NCI-H1436 (cell line): ENCODE data around the gene POLD2.

ENCODE experiments used
- DNase-seq: peaks from one replicate; lab custom pipeline; 2025; lab: John Stamatoyannopoulos, UW

Gene POLD2

DNA sequence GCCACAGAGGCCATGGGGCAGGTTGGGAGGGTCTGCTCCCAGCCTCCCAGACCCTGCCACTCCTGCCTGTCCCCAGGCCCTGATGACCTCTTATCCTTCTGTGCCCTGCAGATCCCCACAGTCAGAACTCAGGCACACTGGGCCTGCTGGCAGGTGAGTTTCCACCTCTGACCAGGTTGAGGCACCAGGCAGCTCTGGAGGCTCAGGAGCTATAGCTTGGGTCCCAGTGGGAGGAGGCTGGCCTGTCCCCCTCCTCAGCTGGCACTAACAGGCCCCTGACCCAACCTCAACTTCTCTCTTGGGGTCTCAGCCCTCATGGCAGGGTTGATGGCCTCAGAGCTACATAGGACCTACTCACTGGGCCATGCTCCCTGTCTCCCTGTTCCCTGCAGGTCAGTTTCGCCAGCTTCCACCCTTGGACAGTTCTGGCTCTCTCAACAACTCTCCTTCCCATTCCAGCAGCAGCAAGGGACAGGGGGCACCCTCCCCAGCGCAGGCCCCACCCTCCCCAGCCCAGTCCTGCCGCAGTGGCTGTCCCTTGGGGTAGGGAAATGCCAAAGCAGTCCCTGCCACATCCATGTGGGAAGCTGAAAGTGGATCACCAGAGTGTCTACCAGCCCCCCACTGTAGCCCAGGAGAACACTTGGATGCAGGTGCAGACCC lies 21.9 kb downstream of the POLD2 start:
- no peak for DNase-seq

DNA sequence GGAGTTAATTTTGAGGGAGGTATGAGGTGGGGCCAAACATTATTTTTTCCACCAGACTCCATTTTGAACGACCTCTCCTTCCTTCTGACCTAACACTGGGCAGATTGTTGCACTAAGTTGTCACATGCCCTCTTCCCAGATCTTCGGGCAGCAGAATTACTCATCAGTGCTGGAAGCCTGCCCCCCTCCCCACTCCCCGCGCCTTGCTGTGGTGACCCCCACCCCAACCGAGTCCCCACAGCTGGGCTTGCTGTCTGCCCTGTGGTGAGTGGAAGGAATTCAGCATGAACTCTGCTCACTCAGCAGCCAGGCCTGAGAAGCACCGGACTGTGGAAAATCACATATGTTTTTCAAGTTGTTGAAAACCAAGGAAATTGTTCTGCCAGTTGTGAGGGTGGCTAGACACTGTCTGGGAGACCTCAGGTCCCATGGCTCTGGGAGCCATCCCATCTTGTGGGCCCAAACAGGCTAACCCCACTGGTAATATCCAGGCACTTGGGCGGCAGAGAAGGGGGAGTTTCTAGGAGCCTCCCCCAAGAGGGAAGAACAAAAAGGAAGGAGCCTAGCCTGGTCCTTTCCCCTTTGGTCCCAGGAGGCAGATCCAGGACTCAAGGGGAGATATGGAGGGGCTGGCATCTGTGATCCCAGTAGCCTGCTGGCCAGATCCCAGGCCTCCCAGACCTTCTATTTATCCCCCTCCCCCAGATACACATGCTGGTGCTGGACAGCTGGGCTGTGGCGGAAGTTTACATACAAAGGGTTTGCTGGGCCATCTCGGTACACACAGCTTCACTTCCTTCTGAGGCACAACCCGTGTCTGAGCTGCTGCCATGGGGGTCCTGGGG lies 22.7 kb downstream of the POLD2 start:
- DNase-seq: no peak

DNA sequence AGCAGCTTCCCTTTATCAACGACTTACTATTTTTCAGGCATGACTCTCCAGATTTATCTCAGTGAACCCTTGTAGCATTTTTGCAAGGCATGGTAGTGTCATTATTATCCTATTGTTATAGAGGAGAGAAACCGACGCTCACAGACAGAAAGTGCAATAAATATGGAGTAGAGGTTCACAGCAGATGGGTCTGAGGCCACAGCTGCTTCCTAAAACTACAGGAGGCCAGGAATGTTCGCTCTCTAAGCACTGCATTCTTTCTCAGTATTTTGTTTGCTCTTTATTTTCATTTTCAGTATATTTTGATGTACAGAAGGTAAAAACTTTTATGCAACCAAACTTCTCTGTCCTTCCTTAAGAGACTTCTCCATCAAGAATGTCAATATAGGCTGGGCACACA lies 23.7 kb downstream of the POLD2 start:
- no peak for DNase-seq

- DNase-seq: no peak
These were observed 25.0 kb downstream of the POLD2 start for GRCh38 chr7:44098092-44099068.

DNA sequence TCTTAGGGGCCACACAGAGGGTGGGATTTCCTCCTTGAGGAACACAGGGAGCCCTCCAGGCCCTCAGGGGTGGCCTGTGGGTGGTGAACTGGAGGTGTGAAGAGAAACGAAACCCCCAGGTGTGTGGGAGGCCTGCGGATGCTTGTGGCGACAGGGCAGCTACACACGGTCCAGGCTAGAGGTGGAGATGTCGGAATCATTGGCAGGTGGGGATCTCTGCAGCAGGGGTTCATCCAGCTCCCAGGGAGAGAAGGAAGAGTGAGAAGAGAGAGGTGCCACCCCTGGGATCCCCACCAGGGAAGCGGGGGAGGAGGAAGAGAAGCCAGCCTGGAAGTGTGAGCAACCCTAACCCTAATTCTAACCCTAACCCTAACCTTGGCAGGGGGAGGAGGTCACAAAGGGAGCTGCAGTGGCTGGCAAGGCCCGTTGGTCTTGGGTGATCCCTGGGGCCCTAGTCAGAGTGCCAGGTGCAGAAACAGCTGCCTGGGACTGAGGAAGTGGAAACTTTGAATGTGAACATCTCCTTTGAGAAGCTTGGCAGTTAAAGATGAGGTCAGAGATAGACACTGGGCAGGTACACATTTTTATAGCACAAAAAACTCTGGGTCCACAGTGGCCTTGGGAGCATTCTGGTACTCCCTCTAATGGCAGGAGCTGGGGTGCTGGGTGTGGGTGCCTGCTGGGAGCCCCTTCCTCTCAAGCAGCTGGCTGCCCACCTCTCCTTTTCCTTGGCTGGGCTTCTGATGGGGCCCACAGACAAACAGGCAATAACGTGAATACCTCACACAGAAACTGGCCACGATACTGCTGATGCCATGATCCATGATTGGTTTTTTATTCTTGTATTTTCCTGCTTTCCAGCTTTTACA lies 26.1 kb downstream of the POLD2 start:
- no peak for DNase-seq

DNA sequence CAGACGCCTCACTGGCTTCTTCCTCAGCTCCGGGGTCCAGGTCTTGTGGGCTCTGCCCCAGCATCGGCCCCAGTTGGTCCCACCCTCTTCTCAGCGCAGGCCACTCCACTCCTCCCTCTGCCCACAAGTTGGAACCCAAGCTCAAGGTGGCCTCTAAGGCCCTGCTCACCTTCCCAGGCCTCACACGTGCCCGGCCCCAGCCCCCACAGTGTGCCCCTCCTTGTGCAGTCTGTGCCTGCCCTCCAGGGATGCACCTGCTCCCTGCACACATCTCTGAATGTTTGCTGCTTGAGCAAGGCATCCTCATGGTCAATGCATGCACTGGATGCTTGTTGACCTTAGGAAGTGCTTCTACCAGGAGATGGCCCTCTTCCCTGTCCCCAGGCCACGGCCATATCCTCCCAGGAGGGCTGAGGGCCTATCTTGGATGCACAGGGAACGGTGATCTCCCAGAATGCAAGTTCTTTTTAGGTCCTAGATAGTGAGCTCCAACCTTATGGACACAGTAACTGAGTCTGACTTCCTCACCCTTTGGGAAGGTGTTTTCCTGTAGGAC lies 26.9 kb downstream of the POLD2 start:
- DNase-seq: no peak

DNA sequence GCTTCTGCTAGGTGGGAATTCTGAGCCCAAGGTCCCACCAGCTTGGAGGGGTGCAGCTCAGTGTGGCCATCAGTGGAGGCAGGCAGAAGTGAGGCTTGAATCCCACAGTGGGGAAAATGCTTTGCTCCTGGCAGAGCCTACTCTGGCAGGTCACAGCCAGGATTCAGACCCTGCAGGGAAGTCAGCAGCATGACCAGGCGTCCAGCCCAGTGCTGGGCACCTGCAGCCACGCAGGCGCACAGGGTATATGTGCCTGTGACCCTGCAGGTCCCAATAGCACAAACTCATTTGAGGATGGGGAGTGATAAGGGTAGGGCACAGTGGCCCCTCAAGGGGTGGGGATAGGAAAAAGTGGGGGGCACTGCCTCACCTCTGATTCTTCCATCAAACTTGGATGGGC lies 27.6 kb downstream of the POLD2 start:
- DNase-seq: no peak

- no peak for DNase-seq
These were observed 28.3 kb downstream of the POLD2 start for GRCh38 chr7:44094883-44095592.

DNA sequence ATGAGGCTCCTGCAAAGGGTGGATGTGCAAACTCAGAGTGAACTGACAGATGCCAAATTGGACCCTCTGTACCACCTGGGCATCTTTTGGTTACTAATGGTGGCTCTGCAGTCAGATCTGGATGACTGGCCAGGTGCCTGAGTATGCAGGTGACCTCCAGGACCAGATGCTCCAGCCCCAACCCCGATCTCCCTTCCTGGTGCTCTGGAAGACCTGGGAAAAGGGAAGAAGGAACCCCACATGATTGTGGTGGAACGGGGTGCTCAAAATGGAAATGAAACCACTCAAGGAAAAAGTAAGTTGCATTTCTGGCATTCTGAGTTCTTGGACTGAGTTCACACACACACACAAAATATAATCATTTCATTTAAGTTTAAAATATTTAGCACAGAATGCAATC lies 29.0 kb downstream of the POLD2 start:
- DNase-seq: no peak

- DNase-seq: no peak
These were observed 30.2 kb downstream of the POLD2 start for GRCh38 chr7:44093102-44093641.

GRCh38 chr7:44087911-44088838 lies 35.2 kb downstream of the POLD2 start:
- DNase-seq: no peak

- DNase-seq: no peak
These were observed 36.7 kb downstream of the POLD2 start for GRCh38 chr7:44086627-44087026.

- DNase-seq: no peak
These were observed 37.8 kb downstream of the POLD2 start for GRCh38 chr7:44085546-44085945.

- no peak for DNase-seq
These were observed 38.6 kb downstream of the POLD2 start for GRCh38 chr7:44084701-44085100.

DNA sequence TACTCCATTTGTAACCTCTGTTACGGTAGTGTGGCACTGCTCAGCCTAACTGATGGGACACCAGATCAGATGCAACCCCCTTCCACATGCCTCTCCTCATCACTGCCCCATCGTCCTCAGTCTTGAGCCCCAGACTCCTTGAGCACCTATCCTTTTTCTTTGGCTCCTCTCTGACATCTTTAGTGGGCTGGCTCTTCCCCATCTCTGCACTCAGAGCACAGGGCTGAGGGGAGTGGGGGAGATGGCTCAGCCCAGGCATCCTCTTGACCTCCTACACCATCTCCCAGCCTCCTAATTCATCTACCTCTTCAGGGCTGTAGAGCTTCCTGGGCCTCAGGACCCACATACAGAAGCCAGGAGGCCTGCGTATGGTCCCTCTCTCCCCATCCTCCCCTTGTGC lies 39.6 kb downstream of the POLD2 start:
- no peak for DNase-seq

DNA sequence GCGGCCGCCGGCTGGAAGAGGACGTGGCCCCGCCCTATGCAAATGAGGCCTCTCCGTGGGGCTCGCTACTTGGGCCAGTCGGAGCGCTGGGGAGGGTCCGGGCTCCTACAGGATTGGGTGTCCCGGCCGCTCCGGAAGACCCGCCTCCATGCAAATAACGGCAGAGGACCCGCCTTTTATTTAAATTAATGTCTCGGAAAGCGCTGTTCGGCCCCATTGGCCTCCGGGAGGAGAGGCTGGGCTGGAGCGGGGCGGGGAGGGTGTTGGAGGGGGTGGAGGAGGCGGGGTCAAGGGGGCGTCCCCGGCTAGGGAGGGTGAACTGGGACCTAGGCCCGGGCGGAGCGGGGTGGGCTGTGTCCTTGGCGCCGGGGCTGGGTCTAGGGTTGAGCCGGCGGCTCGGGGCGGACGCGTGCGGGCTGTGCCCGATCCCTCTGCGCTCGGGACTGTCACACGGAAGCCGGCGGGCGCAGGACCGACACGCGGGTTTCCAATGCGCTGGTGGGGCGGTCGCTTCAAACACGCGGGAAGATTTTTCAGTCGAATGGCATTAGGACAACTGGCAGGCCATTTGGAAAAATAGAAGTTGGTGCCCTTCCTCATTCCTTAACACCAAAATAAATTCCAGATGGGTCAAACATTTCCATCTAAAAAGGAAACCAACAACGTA lies 40.7 kb downstream of the POLD2 start:
- DNase-seq: peak; percentile 99

DNA sequence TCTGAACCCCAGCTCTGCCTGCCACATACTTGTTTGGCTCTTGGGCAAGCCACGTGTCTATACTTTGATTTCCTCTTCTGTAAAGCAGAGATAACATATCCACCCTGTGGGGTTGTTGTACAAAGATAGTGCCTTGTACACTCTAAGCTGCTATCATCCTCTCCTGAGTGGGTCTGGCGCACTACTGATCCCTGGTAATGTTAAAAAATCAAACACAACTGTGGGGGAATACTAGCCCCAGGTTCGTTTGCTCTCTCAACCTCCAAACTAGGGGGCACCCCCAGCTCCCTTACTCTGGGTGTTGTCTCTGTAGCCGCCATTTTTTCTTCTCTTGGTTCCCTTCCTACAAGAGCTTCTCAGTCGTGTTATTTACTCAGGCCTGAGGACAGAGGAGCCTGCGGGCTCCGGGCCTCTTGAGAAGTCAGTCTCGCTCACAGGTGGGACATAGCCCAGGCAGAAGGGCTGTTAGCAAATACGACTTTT lies 42.0 kb downstream of the POLD2 start:
- DNase-seq: no peak

- DNase-seq: no peak
These were observed 42.6 kb downstream of the POLD2 start for GRCh38 chr7:44080686-44081265.
